OCI-LY7 (cell line): ENCODE results near the gene C1orf185. TPM values are rescaled to one million over a fixed set of nuclear protein-coding genes. Genes with fewer than 3 reads are reported as not detected.

ENCODE experiments used
- BruUV-seq: library from RNA; stranded (reverse); fragments of 400-500 nt; replicated peaks from 2 replicates; lab custom pipeline; 2021; lab: Mats Ljungman, UMichigan
- CTCF ChIA-PET: fragments of 300-600 bp; sonication (Branson Sonifier 250); formaldehyde crosslinking; loops from one replicate; lab custom pipeline; 2022; ENCODE audit warnings: antibody characterized with exemption; ENCODE audit not compliant: unreplicated experiment; lab: Charles Lee
- POLR2A ChIA-PET: fragments of 300-600 bp; sonication (Branson Sonifier 250); formaldehyde crosslinking; loops from one replicate; lab custom pipeline; 2022; ENCODE audit warnings: antibody characterized with exemption; lab: Charles Lee
- DNase-seq: peaks from one replicate; pipeline ENCODE4 v3.0.0-alpha.2; 2015; ENCODE audit warnings: low spot score
- H2AFZ ChIP-seq: fragments of 200-600 bp; sonication (generic), shearing (Covaris generic); 2 replicates; pipeline ENCODE4 v1.6.1; 2014; ENCODE audit warnings: mild to moderate bottlenecking, antibody characterized with exemption, low read length, moderate library complexity
- H3K27ac ChIP-seq: fragments of 200-600 bp; sonication (generic); 2 replicates; pipeline ENCODE4 v1.5.1; 2014; ENCODE audit warnings: mixed run types, low read depth, mild to moderate bottlenecking, moderate library complexity, low read length, inconsistent platforms; ENCODE audit not compliant: poor library complexity, severe bottlenecking
- H3K36me3 ChIP-seq: fragments of 200-600 bp; sonication (generic); 2 replicates; pipeline ENCODE4 v1.6.1; 2014; ENCODE audit warnings: mild to moderate bottlenecking, antibody characterized with exemption, low read length, moderate library complexity, mixed read lengths; ENCODE audit not compliant: insufficient read depth
- H3K4me1 ChIP-seq: fragments of 200-600 bp; sonication (generic); 2 replicates; pipeline ENCODE4 v1.5.1; 2014; ENCODE audit warnings: mild to moderate bottlenecking, low read length; ENCODE audit not compliant: insufficient read depth, poor library complexity, severe bottlenecking
- H3K4me2 ChIP-seq: fragments of 200-600 bp; sonication (generic); 2 replicates; pipeline ENCODE4 v1.6.1; 2014; ENCODE audit warnings: mild to moderate bottlenecking, low read length
- H3K4me3 ChIP-seq: fragments of 200-600 bp; sonication (generic); 2 replicates; pipeline ENCODE4 v1.5.1; 2014; ENCODE audit warnings: mild to moderate bottlenecking, low read depth, low read length; ENCODE audit not compliant: poor library complexity, severe bottlenecking
- H3K79me2 ChIP-seq: fragments of 200-600 bp; sonication (generic); 2 replicates; pipeline ENCODE4 v1.6.1; 2016; ENCODE audit warnings: low read depth, mild to moderate bottlenecking, low read length, moderate library complexity, mixed read lengths; ENCODE audit not compliant: insufficient read depth
- H3K9me2 ChIP-seq: fragments of 200-600 bp; sonication (generic); 2 replicates; pipeline ENCODE4 v1.6.1; 2016; ENCODE audit warnings: mild to moderate bottlenecking, low read length, mixed read lengths; ENCODE audit not compliant: insufficient read depth
- H3K9me3 ChIP-seq: fragments of 200-600 bp; sonication (generic); 2 replicates; pipeline ENCODE4 v1.6.1; 2014; ENCODE audit warnings: mild to moderate bottlenecking, mixed run types, low read length, mixed read lengths
- H4K20me1 ChIP-seq: fragments of 200-600 bp; sonication (generic); 2 replicates; pipeline ENCODE4 v1.6.1; 2014; ENCODE audit warnings: mild to moderate bottlenecking, antibody characterized with exemption, low read length, moderate library complexity, mixed read lengths; ENCODE audit not compliant: insufficient read depth
- CTCF ChIP-seq: fragments of 200-600 bp; sonication (generic); conservative IDR thresholded peaks from 2 replicates; pipeline ENCODE4 v1.5.1; 2014; ENCODE audit warnings: mild to moderate bottlenecking, antibody characterized with exemption, low read length, moderate library complexity, mixed read lengths
- EZH2phosphoT487 ChIP-seq: fragments of 200-600 bp; sonication (generic); IDR thresholded peaks from 2 replicates; pipeline ENCODE4 v1.6.1; 2018; ENCODE audit warnings: low read depth, borderline replicate concordance, mild to moderate bottlenecking, mixed run types, antibody characterized with exemption, low read length, moderate library complexity, mixed read lengths
- intact Hi-C: fragments of 100-400 bp; cut with micrococcal nuclease; formaldehyde crosslinking; loops from one replicate; pipeline ENCODE4 v1.10.0; 2022; ENCODE audit not compliant: unreplicated experiment
- total RNA-seq, 2 experiments: library from RNA; depleted of rRNA in 1 of 2; stranded (reverse); fragments of >200 nt in 1 of 2; shearing (Covaris generic) in 1 of 2; gene quantifications; 2 replicates each; pipeline ENCODE4 v1.2.3, GENCODE V29; 2014 to 2022

C1orf185 gene
- total RNA-seq, 2 experiments from 2014 or later: not detected

- no peaks in the 10 kb centered on the region for H4K20me1 ChIP-seq
- no peaks in the 10 kb centered on the region for H3K9me2 ChIP-seq
- no peak overlapping the region for H3K27ac ChIP-seq
- H3K4me3 ChIP-seq: no peak overlapping the region
- H2AFZ ChIP-seq: no peak overlapping the region
- no peaks in the 10 kb centered on the region for H3K9me3 ChIP-seq
- POLR2A ChIA-PET: no interaction called here
- H3K79me2 ChIP-seq: no peaks in the 10 kb centered on the region
- no peaks in the 10 kb centered on the region for H3K36me3 ChIP-seq
- TF ChIP-seq EZH2phosphoT487: no peak
- no peak for TF ChIP-seq CTCF
- DNase-seq: no peak
- CTCF ChIA-PET: no interaction called here
- no peak overlapping the region for H3K4me2 ChIP-seq
- intact Hi-C loops: no loop called here
- BruUV-seq: no TSS peak
- no peaks in the 10 kb centered on the region for H3K4me1 ChIP-seq
Observed at GRCh38 chr1:51100264-51100880, 1.7 kb upstream of the C1orf185 start.

GRCh38 chr1:51114137-51114536 is 12.1 kb downstream of the C1orf185 start:
- no TSS peak for BruUV-seq
- Histone ChIP-seq H3K27ac (no peak overlapping the region), H4K20me1 (no peaks in the 10 kb centered on the region), H3K4me3 (no peak overlapping the region), H2AFZ (no peak overlapping the region), H3K9me2 (no peaks in the 10 kb centered on the region), H3K36me3 (no peaks in the 10 kb centered on the region), H3K4me2 (no peak overlapping the region), H3K79me2 (no peaks in the 10 kb centered on the region), H3K4me1 (no peaks in the 10 kb centered on the region), H3K9me3 (no peaks in the 10 kb centered on the region)
- ChIA-PET CTCF (no interaction called here), POLR2A (no interaction called here)
- DNase-seq: no peak
- TF ChIP-seq EZH2phosphoT487: no peak
- TF ChIP-seq CTCF: no peak
- intact Hi-C loops: no loop called here

- TF ChIP-seq CTCF (no peak), EZH2phosphoT487 (no peak)
- no peak overlapping the region for H3K4me2 ChIP-seq
- CTCF ChIA-PET: no interaction called here
- no TSS peak for BruUV-seq
- H2AFZ ChIP-seq: no peak overlapping the region
- H3K27ac ChIP-seq: no peak overlapping the region
- intact Hi-C loops: no loop called here
- DNase-seq: no peak
- POLR2A ChIA-PET: no interaction called here
- H3K4me3 ChIP-seq: no peak overlapping the region
- no peaks in the 10 kb centered on the region for H3K4me1 ChIP-seq
- no peaks in the 10 kb centered on the region for H4K20me1 ChIP-seq
- H3K9me3 ChIP-seq: no peaks in the 10 kb centered on the region
- H3K79me2 ChIP-seq: no peaks in the 10 kb centered on the region
- no peaks in the 10 kb centered on the region for H3K36me3 ChIP-seq
- no peaks in the 10 kb centered on the region for H3K9me2 ChIP-seq
Observed at GRCh38 chr1:51115714-51116404, 13.8 kb downstream of the C1orf185 start.
